HG02642 (cell line): ENCODE measurements around the gene YTHDF1.
"Not testable (repeated sequence)": the region's sequence is repeated elsewhere in the genome, so short reads cannot be mapped to it uniquely, and the experiment has no call there.

ENCODE experiments used
- ATAC-seq: cut with Tn5 transposase; IDR thresholded peaks from one replicate; pipeline ENCODE4 v1.9.1; 2021; ENCODE audit warnings: mild to moderate bottlenecking; ENCODE audit not compliant: unreplicated experiment, poor library complexity

YTHDF1 gene

DNA sequence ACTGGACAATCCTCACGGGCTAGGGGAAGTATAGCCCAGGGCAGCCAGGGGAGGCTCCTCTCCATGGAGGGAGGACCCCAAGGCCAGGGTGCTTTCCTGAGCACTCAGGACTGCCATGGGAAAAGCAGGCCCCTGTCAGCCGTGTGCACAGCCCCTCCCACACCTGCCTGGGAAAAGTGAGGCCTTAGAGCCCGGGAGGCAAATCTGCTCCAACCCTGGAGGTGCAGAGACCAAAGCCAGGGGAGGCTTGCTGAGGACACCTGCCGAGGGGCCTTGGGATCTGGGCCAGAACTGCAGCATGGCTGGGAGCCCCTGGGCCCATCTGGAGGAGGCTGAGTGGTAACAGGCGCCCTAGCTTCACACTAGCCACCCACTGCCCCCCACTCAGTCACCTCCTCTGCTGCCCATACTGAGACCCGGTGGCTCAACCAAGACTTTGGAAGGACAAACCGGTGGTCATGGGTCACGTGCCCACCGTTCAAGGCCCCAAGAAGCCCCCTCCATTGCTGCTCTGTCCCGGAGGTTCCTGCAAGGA, 55.2 kb downstream of the YTHDF1 start:
- ATAC-seq = no peak

DNA sequence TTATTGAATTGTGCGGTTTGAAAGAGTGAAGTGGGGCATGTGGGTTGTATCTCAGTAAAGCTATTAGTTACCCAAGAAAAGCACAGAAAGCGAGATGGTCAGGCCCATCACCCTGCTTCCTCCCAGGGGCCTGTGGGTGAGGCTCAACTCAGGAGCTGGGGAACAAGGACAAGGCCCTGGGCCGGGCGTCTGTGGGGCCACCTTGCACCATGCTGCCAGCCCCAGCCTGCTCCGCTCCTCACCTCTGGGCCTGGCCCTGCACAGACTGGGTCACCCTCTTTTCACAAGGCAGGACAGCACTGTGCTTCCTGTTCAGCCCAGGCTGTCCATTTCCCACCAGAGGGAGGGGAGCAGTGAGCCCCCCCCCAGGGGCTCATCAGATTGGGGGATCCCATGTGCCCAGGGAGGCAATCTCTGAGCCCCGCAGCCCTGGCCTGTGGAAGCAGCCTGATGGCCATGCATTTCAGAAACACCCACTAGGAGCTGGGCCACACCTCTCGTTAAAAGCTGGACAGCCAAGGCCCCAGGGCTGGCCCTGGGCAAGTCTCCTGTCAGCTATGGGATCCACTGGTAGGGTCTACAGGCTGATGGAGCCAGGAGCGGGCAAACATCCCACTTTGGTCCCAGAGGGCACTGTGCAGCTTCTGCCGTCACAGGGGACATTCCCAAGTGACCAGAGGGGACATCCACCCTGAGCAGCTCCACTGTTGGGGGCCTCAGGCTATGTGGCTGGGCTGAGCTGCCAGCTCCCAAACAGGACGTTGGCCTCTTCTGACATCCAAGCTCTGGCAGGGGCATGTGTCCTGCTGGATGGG, 55.9 kb downstream of the YTHDF1 start:
- ATAC-seq = no peak

DNA sequence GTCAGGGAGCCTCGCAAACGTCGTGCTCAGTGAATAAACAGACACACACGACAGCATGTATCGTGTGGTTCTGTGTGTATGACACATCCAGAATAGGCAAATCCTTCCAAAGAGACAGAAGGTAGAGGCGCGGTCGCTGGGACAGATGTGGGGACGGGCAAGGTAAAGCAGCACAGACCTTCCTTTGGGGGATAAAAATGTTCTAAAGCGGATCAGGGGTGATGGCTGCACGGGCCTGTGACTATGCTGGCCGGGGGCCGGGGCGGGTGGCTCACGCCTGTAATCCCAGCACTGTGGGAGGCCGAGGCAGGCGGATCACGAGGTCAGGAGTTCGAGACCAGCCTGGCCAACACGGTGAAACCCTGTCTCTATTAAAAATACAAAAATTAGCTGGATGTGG, 56.7 kb downstream of the YTHDF1 start:
- not testable (repeated sequence) for ATAC-seq

DNA sequence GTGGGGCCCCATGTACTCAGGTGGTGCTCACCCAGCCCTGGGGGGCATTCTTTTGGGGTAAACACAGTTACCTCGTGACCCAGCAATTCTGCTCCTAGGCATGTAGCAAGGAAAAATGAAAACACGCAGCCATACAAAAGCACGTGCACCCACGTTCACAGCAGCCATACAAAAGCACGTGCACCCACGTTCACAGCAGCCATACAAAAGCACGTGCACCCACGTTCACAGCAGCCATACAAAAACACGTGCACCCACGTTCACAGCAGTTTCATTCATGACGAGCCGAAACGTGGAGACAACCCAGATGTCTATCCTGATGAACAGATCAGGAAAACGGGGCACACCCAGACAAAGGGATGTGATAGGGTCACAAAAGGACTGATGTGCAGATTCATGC, 57.1 kb downstream of the YTHDF1 start:
- no peak for ATAC-seq

DNA sequence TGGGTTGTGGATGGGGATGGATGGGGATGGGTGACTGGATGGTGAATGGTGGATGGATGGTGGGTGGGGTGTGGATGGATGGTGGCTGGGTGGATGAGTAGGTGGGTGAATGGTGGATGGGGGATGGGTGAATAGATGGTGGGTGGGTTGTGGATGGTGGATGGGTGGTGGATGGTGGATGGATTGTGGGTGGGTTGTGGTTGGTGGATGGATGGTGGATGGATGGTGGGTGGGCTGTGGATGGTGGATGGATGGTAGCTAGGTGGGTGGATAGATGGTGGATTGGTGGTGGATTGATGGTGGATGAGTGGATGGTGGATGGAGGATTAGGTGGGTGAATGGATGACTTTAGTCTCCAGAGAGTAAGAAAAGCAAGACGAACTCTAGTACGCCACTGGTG, 57.6 kb downstream of the YTHDF1 start:
- ATAC-seq = no peak

DNA sequence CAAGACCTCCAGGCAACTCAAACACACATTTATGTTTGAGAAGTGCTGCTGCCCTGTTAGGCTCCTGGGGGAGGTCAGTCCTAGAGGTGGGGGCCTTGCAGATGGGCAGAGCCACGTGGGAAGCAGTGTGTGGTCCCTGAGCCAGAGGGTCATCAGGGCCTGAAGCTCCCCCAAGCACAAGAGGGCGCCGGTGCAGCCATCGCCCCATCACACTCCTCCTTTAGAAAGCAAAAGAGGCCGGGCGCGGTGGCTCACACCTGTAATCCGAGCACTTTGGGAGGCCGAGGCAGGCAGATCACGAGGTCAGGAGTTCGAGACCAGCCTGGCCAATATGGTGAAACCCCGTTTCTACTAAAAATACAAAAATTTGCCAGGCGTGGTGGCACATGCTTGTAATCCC, 58.5 kb downstream of the YTHDF1 start:
- not testable (repeated sequence) for ATAC-seq

DNA sequence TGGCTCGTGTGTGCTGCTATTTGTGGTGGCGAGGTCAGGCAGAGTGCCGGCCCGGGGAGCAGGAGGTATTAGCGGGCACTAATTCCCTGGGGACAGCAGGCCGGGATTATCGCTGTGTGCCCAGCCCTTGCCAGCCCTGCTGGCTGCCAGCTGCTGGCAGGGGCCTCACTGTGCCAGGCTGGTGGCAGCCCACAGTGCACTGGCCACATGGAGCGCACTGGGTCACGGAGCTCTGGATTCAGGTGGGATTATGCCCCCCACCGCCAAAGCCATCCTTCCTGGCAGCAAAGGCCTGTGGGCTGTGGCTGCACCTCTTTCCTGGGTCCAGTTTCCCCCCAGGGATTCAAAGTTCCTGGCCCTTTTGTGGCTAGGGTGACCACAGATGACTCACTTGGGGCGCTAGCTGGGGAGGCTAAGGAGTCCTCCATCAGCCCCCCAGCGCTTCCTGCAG, 59.7 kb downstream of the YTHDF1 start:
- ATAC-seq = no peak

DNA sequence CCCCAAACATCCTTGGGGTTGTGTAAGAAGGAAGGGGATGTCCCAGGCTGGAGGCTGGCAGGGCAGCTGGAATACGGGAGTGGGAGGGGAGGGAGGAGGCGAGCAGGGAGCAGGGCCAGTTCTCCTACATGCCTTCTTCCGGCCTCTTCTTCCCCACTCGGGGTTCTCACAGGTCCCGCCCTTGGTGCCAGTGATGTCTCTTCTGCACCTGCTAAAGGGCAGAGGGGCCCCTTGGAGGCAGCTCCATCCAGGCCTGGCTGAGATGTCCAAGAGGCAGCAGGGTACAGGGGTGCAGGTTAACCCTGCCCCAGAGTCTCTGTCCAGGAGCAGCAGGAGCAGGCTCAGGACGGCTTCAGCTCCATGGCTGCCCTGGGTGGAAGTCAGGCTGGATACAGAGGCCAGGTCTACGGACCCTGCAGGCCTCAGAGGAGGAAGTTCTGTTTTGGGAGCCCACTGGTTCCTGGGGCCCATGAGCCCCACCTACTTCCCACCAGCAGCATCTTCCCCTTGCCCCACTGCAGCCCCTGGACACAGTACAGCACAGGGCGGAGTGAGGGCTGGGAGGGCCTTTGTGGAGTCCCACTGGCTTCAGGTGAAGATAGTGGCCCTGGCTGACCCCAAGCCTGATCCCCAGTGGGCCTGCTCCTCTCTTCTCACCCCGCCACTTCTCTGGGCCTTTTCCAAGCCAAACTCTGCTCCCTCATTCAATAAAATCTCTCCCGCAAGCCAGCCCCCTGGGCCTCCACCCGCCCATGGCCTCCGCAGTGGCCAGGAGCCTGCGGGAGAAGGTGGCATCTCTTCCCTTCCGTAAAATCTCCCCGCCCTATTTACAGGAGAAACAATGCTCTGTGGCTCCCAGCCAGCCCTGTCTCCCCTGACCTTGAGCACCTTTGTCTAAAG, 60.4 kb downstream of the YTHDF1 start:
- no peak for ATAC-seq

DNA sequence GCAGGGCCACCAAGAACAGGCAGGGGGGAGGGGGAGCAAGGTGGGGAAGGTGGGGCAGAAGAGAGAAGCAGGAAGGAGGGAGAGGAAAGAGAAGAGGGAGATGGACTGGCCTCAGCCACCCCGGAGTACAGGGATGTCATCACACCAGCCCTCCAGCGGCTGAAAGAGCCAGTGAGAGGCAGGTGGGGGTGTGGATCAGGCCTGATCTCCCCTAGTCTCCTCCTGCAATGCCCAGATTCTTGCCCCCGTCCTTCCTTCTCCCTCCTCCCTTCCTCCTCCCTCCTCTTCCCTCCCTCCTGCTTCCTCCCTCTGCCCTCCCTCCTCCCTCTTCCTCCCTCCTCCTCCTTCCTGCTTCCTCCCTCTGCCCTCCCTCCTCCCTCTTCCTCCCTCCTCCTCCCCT, 61.5 kb downstream of the YTHDF1 start:
- no peak for ATAC-seq

DNA sequence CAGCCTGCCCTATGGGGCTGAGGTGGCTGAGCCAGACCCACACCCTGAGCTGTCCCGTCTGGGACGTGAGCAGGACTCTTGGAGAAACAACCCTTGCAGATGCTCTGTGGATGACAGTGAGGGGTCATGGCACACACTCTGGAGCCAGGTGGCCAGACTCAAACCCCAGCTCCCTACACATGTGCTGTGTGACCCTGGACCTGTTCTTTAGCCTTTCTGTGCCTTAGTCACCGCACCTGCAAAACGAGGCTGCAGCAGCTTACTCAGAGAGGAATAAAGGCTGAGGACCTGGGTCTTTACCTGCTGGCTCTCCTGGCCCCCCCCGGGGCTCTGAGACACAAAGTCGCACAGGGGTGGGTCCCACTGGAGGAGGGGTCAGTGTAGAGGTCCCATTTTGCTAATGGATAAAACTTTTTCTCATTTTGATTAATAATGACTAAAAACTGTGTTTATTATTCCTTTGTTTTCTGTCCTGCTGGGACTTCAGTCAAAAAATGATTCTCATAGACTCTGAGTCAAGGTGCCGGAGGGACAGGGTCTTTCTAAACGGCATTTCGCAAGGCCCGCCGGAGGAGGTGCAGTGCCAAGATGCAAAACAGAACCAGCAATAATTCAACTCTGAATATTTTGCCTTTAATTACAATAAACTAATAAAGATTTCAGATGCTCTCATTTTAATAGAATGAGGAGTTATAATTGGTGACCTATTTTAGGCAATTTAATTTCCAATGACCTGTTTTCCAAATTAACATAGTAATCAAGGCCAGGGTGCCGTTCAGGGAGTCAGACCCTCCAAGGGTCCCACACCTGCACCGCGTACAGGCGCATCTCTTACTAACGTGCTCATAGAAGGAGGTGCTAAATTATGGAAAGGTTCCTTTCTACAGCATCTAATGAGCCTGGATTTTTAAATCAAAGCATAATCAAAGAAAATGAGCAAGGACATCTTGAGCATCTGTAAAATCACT, 62.4 kb downstream of the YTHDF1 start:
- no peak for ATAC-seq

DNA sequence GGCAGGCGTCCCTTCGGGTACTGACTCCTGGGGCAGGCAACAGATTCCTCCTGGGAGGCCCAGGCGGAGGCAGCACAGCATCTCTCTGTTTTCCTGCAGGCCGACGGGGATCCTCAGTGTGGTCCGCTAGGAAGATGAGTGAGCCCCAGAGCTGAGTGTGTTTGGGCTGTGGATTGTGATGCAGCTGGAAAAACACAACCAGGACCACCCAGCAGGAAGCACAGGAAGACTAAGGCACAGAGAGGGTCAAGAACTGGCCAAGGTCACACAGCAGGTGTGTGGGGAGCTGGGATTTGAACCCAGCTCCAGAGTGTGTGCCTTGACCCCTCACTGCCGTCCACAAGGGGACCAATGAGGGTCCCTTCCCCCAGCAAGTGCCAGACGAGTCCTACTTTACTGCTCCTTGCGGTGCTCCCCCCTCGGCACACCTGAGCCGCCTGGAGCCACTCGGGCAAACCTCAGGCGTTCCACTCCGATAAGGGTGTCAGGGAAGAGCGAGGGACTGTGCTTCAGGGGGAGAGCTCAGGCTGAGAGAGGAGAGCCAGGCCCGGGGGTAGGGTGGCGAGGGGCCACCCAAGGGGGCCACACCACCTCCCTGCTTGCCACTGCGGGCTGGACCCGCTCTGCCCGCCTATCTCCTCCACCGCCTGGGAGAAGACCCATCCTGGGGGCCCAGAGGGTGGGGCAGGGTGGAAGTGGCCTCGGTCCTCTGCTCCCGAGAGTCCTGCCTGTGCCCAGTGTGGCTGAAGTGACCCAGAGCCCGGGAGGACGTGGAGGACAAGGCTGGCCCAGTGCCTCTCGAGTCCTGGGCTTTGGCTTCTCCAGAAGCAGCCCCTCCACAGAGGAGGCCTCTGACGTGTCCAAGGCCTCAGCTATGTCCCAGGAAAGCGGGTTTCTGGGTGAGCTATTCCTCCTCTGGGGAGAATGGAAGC, 63.3 kb downstream of the YTHDF1 start:
- no peak for ATAC-seq

DNA sequence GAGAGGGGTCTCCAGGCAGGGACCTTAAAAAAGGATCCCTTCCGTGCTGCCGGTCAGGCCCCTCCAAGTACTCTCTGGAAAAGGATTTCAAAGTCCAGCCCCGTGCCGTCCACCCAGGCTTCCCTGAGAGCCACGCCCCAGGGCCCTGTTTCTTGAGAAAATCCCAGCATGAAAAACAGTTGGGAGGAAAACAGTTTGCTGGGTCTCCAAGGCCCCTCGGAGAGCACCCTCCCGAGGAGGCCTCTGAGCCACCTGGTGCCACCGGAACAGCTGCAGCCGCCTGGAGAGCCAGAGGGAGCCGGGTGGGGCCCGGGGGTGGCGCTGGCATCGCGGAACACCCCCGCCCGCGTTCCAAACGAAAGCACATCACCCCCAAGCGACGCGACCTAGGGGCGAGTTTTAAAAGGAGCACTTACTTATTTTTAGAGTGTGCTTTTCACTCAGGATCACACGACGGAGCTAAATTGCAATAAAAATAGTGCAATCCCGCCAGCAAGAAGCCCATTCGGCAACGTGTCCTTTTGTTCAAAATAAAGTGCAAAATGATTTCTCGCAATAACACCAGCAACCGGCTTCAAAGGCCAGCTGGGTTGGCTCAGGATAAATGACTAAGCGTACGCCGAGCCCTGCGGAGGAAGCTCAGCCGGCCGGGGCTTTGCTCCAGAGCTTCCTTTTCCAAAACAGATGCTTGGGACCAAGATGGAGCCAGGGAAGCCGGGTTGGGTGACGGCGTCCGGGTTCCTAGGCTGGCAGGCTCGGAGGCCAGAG, 64.2 kb downstream of the YTHDF1 start:
- no peak for ATAC-seq

DNA sequence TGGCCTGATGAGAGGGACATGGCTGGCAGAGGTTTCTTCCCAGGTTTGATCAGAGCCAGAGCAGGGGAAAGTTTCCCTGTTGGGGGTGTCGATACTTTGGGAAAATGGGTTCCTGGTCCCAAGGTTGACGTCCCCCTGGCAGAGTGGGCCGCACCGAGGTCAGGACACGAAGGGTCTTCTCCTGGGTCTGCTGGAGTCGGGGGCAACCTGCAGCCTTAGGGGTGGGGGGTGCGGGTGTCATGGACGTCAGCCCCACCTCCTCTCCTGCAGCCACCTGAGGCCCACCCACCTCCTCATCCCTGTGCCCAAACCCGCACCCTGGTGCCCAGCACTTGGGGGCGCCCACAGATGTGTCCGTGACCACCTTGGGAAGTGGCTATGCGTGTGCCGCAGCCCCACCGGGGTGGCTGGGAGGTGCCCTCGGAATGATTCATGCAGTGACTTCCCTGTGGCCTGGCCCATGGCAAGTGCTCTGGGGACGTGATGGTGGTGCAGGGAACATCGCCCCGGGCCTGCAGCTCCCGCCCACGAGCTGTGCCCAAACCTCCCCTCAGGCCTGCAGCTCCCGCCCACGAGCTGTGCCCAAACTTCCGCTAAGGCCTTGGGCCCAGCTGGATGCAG, 64.9 kb downstream of the YTHDF1 start:
- no peak for ATAC-seq

DNA sequence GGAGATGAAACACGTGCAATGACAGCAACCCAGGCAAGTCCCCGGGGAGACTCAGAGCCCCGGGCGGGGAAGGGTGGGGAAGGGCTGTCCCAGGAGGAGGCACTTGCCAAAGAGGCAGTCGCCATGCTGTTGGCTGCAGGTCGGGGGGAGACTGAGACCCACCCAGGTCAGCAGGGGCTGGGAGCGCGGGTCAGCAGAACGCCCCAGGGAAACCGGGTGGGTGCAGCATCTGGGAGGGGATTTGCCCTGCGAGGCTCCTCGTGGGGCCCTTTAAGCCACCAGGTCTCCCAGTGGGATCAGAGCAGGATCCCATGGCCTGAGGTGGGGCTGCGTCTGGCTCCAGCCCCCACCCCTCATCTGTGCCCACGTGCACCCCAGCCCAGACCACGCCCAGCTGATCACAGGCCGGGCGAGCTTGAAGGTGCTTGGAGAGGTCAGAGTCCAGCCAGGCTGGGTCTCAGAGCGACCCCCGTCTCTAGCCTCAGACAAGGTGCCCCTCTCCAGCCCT, 65.5 kb downstream of the YTHDF1 start:
- no peak for ATAC-seq

DNA sequence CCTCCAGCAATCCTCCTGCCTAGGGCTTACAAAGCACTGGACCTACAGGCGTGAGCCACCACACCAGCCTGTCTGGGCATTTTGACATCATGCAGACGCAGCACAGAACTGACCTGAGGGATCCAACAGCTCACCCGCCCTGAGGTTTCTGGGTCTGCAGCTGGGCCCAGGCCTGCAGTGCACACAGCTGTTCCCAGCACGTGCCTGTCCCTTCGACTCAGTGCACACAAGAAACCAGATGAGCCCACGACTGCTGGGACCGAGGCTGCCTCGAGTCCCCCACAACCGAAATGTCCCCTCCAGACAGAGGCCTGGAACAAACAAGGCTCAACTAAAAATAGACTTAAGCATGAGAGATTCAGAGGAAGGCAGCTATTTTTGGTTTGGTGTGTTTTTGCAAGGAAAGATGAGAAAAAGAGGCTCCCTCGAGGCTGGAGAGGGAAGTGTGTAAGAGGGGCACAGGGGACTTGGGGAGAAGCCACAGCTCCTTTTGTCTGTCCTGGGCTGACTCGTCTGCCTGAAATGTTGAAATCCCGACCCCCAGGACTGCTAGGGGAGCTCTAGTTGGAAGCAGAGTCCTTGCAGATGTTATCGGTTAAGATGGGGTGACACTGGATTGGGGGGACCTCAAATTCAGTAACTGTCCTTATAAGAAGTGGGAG, 66.3 kb downstream of the YTHDF1 start:
- ATAC-seq = no peak

DNA sequence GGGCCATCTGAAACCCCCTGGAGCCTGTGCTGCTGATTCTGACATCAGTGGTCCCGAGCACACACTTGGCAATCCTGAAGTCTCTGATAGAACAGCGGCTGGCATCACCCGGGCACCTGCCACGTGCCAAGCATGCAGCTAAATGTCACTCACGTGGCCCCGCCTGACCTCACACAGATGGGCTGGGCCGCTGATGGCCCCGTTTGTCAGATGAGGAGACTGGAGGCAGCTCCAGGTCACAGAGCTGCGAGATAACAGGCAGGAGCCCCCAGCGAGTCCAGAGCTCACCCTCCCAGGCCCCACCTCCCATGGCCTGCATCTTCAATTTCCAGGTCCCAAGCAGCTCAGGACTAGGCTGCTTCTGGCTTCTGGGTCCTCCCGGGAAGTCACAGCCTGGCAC, 67.2 kb downstream of the YTHDF1 start:
- no peak for ATAC-seq

DNA sequence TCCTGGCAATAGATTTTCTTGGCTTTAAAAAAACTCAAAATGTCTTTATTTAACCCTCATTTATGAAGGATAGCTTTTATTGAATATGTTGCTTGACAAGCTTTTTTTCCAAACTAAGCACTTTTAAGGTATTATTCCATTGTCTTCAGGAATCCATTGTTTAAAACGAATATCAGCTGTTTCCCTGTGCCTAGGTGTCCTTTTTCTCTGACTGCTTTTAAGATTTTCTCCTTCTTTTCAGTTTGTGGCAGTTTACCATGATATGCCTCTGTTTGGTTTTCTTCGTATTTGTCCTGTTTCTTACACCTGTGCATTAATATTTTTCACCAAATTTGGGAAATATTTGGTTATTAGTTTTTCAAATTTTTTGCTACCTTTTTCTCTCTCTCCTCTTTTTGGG, 68.4 kb downstream of the YTHDF1 start:
- no peak for ATAC-seq
